A549 (cell line): ENCODE data around the gene MFAP4. TPM values are rescaled to one million over a fixed set of nuclear protein-coding genes. Genes with fewer than 3 reads are reported as not detected.

ENCODE experiments used
- ATAC-seq, 2 experiments: fragments of 200-7000 bp in 1 of 2; fragments of >200 bp in 1 of 2; cut with Nextera tagmentation in 1 of 2; cut with Tn5 transposase in 1 of 2; 3 replicates each; pipeline versions ENCODE4 v1.8.0 to v1.9.1; 2018 to 2020; ENCODE audit warnings: mild to moderate bottlenecking in 1 of 2, moderate library complexity in 1 of 2
- CTCF ChIA-PET: fragments of 300-600 bp; sonication (Branson Sonifier 250); formaldehyde crosslinking; extraction: SDS; loops from one replicate; lab custom pipeline; 2021; ENCODE audit warnings: antibody characterized with exemption, inconsistent platforms; lab: Yijun Ruan, JAX
- POLR2A ChIA-PET: fragments of 350-600 bp; formaldehyde crosslinking; extraction: SDS; loops from one replicate; lab custom pipeline; 2021; ENCODE audit warnings: antibody characterized with exemption, inconsistent platforms; lab: Yijun Ruan, JAX
- DNase-seq, 2 experiments: peaks; one replicate each; pipeline versions ENCODE4 v3.0.0 to v3.0.0-alpha.2; 2011 to 2016; ENCODE audit warnings: low read depth in 1 of 2, low spot score in 1 of 2
- FAIRE-seq: peaks from 2 replicates; lab custom pipeline; 2011; peaks lifted over from hg19 to GRCh38; lab: Jason Lieb, UNC
- H3K27ac ChIP-seq, 2 experiments: fragments of >200 bp; sonication (Bioruptor Twin); formaldehyde crosslinking; 3 replicates each; pipeline ENCODE4 v1.5.1; 2016 to 2017
- H3K4me1 ChIP-seq: fragments of >200 bp; sonication (Bioruptor Twin); formaldehyde crosslinking; 3 replicates; pipeline ENCODE4 v1.6.1; 2016
- H3K4me2 ChIP-seq: fragments of >200 bp; sonication (Bioruptor Twin); formaldehyde crosslinking; 3 replicates; pipeline ENCODE4 v1.6.1; 2016
- H3K4me3 ChIP-seq: fragments of >200 bp; sonication (Bioruptor Twin); formaldehyde crosslinking; 3 replicates; pipeline ENCODE4 v1.5.1; 2016
- H3K9me3 ChIP-seq: fragments of >200 bp; sonication (Bioruptor Twin); formaldehyde crosslinking; 3 replicates; pipeline ENCODE4 v1.6.1; 2016
- CEBPB ChIP-seq, 2 experiments: fragments of >200 bp in 1 of 2; sonication (Bioruptor Twin) in 1 of 2; formaldehyde crosslinking in 1 of 2; IDR thresholded peaks; 2 replicates each; pipeline ENCODE4 v1.6.1; 2012 to 2016
- CTCF ChIP-seq: fragments of >200 bp; sonication (Bioruptor Twin); formaldehyde crosslinking; IDR thresholded peaks from 3 replicates; pipeline ENCODE4 v1.5.1; 2016
- E2F6 ChIP-seq: IDR thresholded peaks from 2 replicates; pipeline ENCODE4 v1.6.1; 2012; ENCODE audit warnings: low read depth, borderline replicate concordance
- ELK1 ChIP-seq: fragments of 150-350 bp; IDR thresholded peaks from 2 replicates; pipeline ENCODE4 v1.6.1; 2014; ENCODE audit warnings: low read depth, mild to moderate bottlenecking, low read length
- FOXS1 ChIP-seq: fragments of 250-450 bp; sonication (Bioruptor Pico); IDR thresholded peaks from 2 replicates; pipeline ENCODE4 v1.5.0; 2020; ENCODE audit warnings: mild to moderate bottlenecking, moderate library complexity
- GATA3 ChIP-seq: IDR thresholded peaks from 2 replicates; pipeline ENCODE4 v1.6.1; 2012; ENCODE audit warnings: borderline replicate concordance
- HDAC2 ChIP-seq: fragments of 200-600 bp; sonication (generic); IDR thresholded peaks from 2 replicates; pipeline ENCODE4 v1.6.1; 2016
- HOXA7 ChIP-seq: fragments of 250-450 bp; sonication (Bioruptor Pico); IDR thresholded peaks from 2 replicates; pipeline ENCODE4 v1.5.0; 2020; ENCODE audit warnings: mild to moderate bottlenecking, moderate library complexity
- HOXB13 ChIP-seq: fragments of 250-450 bp; sonication (Bioruptor Pico); IDR thresholded peaks from 2 replicates; pipeline ENCODE4 v1.5.0; 2020; ENCODE audit warnings: low read depth, mild to moderate bottlenecking, moderate library complexity
- HOXB5 ChIP-seq: fragments of 250-450 bp; sonication (Bioruptor Pico); IDR thresholded peaks from 2 replicates; pipeline ENCODE4 v1.5.0; 2020; ENCODE audit warnings: mild to moderate bottlenecking, moderate library complexity
- KDM5A ChIP-seq: fragments of 200-600 bp; sonication (generic); IDR thresholded peaks from 2 replicates; pipeline ENCODE4 v1.6.1; 2016; ENCODE audit warnings: antibody characterized with exemption, mild to moderate bottlenecking
- MYC ChIP-seq: IDR thresholded peaks from 2 replicates; pipeline ENCODE4 v1.6.1; 2012; ENCODE audit warnings: mild to moderate bottlenecking, inconsistent platforms, low read length, improper control_type of control experiment, borderline replicate concordance
- NPAS2 ChIP-seq: fragments of 250-450 bp; sonication (Bioruptor Pico); IDR thresholded peaks from 2 replicates; pipeline ENCODE4 v1.8.0; 2022; ENCODE audit warnings: mild to moderate bottlenecking, moderate library complexity, borderline replicate concordance
- RAD21 ChIP-seq, 2 experiments: fragments of >200 bp in 1 of 2; sonication (Bioruptor Twin) in 1 of 2; formaldehyde crosslinking in 1 of 2; IDR thresholded peaks in 1 of 2; conservative IDR thresholded peaks in 1 of 2; 2 replicates in 1 of 2; 3 replicates in 1 of 2; pipeline ENCODE4 v1.6.1; 2012 to 2018; ENCODE audit warnings: inconsistent platforms in 1 of 2
- RARB ChIP-seq: fragments of 250-450 bp; sonication (Bioruptor Pico); IDR thresholded peaks from 2 replicates; pipeline ENCODE4 v1.8.0; 2021; ENCODE audit warnings: mild to moderate bottlenecking, moderate library complexity
- RCOR1 ChIP-seq: fragments of 150-350 bp; IDR thresholded peaks from 2 replicates; pipeline ENCODE4 v1.6.1; 2014; ENCODE audit warnings: antibody characterized with exemption, low read length, low read depth
- REST ChIP-seq: fragments of 200-600 bp; sonication (generic); IDR thresholded peaks from 2 replicates; pipeline ENCODE4 v1.6.1; 2016; ENCODE audit warnings: antibody characterized with exemption, mild to moderate bottlenecking, moderate library complexity
- TFCP2L1 ChIP-seq: fragments of 250-450 bp; sonication (Bioruptor Pico); IDR thresholded peaks from 2 replicates; pipeline ENCODE4 v1.5.0; 2021; ENCODE audit warnings: mild to moderate bottlenecking
- TP53 ChIP-seq: fragments of 250-450 bp; sonication (Bioruptor Pico); IDR thresholded peaks from 2 replicates; pipeline ENCODE4 v1.5.0; 2021; ENCODE audit warnings: mild to moderate bottlenecking, moderate library complexity
- USF2 ChIP-seq: fragments of 450-650 bp; IDR thresholded peaks from 2 replicates; pipeline ENCODE4 v1.6.1; 2014; ENCODE audit warnings: antibody characterized with exemption
- ZFP36 ChIP-seq: fragments of 450-650 bp; IDR thresholded peaks from 2 replicates; pipeline ENCODE4 v1.6.1; 2014; ENCODE audit warnings: borderline replicate concordance; ENCODE audit not compliant: partially characterized antibody
- WGBS: methylation state at CpG from one replicate; pipeline ENCODE4 v1.1.6; 2017; ENCODE audit errors: missing lambda C conversion rate; 5-methylcytosine and 5-hydroxymethylcytosine counted together
- polyA plus RNA-seq, 4 experiments: library from polyadenylated mRNA; depleted of rRNA in 3 of 4; stranded (reverse); fragments of >200 nt; fragmentation: RNase III in 1 of 4; extraction: RNeasy Plus Mini Kit Qiagen cat#74134 plus additional on column Dnase treatment in 1 of 4; gene quantifications; 2 replicates in 3 of 4; 3 replicates in 1 of 4; pipeline ENCODE4 v1.2.3, GENCODE V29; 2011 to 2017

The MFAP4 gene
- polyA plus RNA-seq, 2 of the 4 experiments (the other 2 are of a cell fraction) = 0.13 TPM; not detected in 1

GRCh38 chr17:19370493-19370960, 16.5 kb downstream of the MFAP4 start:
- 87% methylated on average over 7 of the region's 7 CpGs for WGBS
- TF ChIP-seq MYC = no peak
- no peak for TF ChIP-seq E2F6
- no peak for TF ChIP-seq FOXS1 (CRISPR knock-in tag)
- no peak for TF ChIP-seq HOXA7
- H3K9me3 ChIP-seq = no peaks in the 10 kb centered on the region
- H3K4me2 ChIP-seq = no peak overlapping the region
- ChIA-PET CTCF (interaction anchor here (1.4 to 12.3 kb wide), 6 partner anchors 6 to 396 kb away, joined by 3 to 148 read pairs (median 16); partner anchors contain the start of genes B9D1 and MAPK7), POLR2A (interaction anchor here (1.9 kb wide), 1 partner anchor 7 kb away, joined by 9 read pairs; the partner anchor contains the start of gene MAPK7)
- H3K4me3 ChIP-seq = no peak overlapping the region
- H3K27ac ChIP-seq = no peak overlapping the region
- ATAC-seq (no peak), FAIRE-seq (no peak), DNase-seq (no peak)
- H3K4me1 ChIP-seq = peaks cover 14% of the 10 kb centered on the region

GRCh38 chr17:19369846-19370492, 17.0 kb downstream of the MFAP4 start:
- H3K9me3 ChIP-seq = no peaks in the 10 kb centered on the region
- ChIA-PET POLR2A (interaction anchor here (1.9 kb wide), 1 partner anchor 8 kb away, joined by 9 read pairs; the partner anchor contains the start of gene MAPK7), CTCF (interaction anchor here (0.5 to 3.8 kb wide), 8 partner anchors 9 to 397 kb away, joined by 3 to 34 read pairs (median 4); partner anchors contain the start of genes MAPK7 and MFAP4)
- H3K27ac ChIP-seq = no peak overlapping the region
- no peak overlapping the region for H3K4me2 ChIP-seq
- peaks cover 14% of the 10 kb centered on the region for H3K4me1 ChIP-seq
- no peak overlapping the region for H3K4me3 ChIP-seq
- WGBS = 92% methylated on average over 12 of the region's 12 CpGs
- ATAC-seq = no peak
- no peak for TF ChIP-seq REST
- TF ChIP-seq KDM5A = no peak
- TF ChIP-seq GATA3 = no peak
- no peak for TF ChIP-seq HOXB5
- no peak for TF ChIP-seq ELK1
- no peak for TF ChIP-seq TFCP2L1 (CRISPR knock-in tag)
- no peak for TF ChIP-seq TP53 (CRISPR knock-in tag)
- TF ChIP-seq MYC = no peak
- TF ChIP-seq RARB (CRISPR knock-in tag) = no peak
- TF ChIP-seq RAD21 (conservative IDR thresholded peaks at IDR 0.05 in 1 of 2, IDR thresholded peaks at IDR 0.05 in 1 of 2) = no peak
- no peak for TF ChIP-seq CTCF
- no peak for TF ChIP-seq RCOR1
- no peak for TF ChIP-seq USF2
- no peak for TF ChIP-seq CEBPB (IDR thresholded peaks at IDR 0.05)
- TF ChIP-seq NPAS2 (CRISPR knock-in tag) = no peak
- no peak for TF ChIP-seq HOXB13
- no peak for TF ChIP-seq HDAC2
- no peak for TF ChIP-seq ZFP36
- no peak for DNase-seq
- no peak for FAIRE-seq
